Measurements from ENCODE around the gene KY.
"Not testable (repeated sequence)": the region's sequence is repeated elsewhere in the genome, so short reads cannot be mapped to it uniquely, and the experiment has no call there.

Gene KY

GRCh38 chr3:134600206-134600605 lies 50.6 kb downstream of the KY start:
- DNase-seq, result no peak

GRCh38 chr3:134598763-134599545 lies 51.9 kb downstream of the KY start:
- no peak for DNase-seq

GRCh38 chr3:134597390-134597970 lies 53.3 kb downstream of the KY start:
- no peak for DNase-seq

GRCh38 chr3:134594986-134595385 lies 55.8 kb downstream of the KY start:
- not testable (repeated sequence) for DNase-seq

GRCh38 chr3:134594331-134594741 lies 56.5 kb downstream of the KY start:
- DNase-seq, result no peak

GRCh38 chr3:134592806-134593205 lies 58.0 kb downstream of the KY start:
- DNase-seq, result no peak

- DNase-seq, result no peak
Measured at GRCh38 chr3:134590766-134591165, 60.1 kb downstream of the KY start.

- no peak for DNase-seq
Measured at GRCh38 chr3:134579141-134579665, 71.6 kb downstream of the KY start.

GRCh38 chr3:134576831-134577230 lies 74.0 kb downstream of the KY start:
- DNase-seq, result no peak

GRCh38 chr3:134576426-134576825 lies 74.4 kb downstream of the KY start:
- DNase-seq, result no peak

- not testable (repeated sequence) for DNase-seq
Measured at GRCh38 chr3:134569899-134570298, 80.9 kb downstream of the KY start.

GRCh38 chr3:134568790-134569189 lies 82.0 kb downstream of the KY start:
- DNase-seq, result no peak

- DNase-seq, result no peak
Measured at GRCh38 chr3:134567605-134568004, 83.2 kb downstream of the KY start.

- no peak for DNase-seq
Measured at GRCh38 chr3:134564991-134565390, 85.8 kb downstream of the KY start.

GRCh38 chr3:134563601-134564000 lies 87.2 kb downstream of the KY start:
- DNase-seq, result no peak

- DNase-seq, result no peak
Measured at GRCh38 chr3:134562055-134562454, 88.8 kb downstream of the KY start.

- DNase-seq, result no peak
Measured at GRCh38 chr3:134559591-134559990, 91.2 kb downstream of the KY start.
